ENCODE data around the gene AP1G1. TPM values are rescaled to one million over a fixed set of nuclear protein-coding genes. Genes with fewer than 3 reads are reported as not detected.

AP1G1 gene
- total RNA-seq, 2 experiments from 2014 or later, result 57.9 to 89.7 TPM

- ChIA-PET POLR2A (interaction anchor here (0.7 kb wide), 1 partner anchor 98 kb away, joined by 3 read pairs; no protein-coding TSS in a partner anchor), CTCF (ENCODE audit: unreplicated experiment) (no interaction called here)
- intact Hi-C loops (cut with micrococcal nuclease; ENCODE audit: unreplicated experiment), result no loop called here
- no peak overlapping the region for H3K4me3 ChIP-seq (ENCODE audit: low read depth, low read length, poor library complexity, severe bottlenecking)
- TF ChIP-seq EZH2phosphoT487 (IDR thresholded peaks at IDR 0.05; ENCODE audit: borderline replicate concordance, low read depth, low read length) (no peak), CTCF (conservative IDR thresholded peaks at IDR 0.05; ENCODE audit: low read length) (no peak)
- H3K4me1 ChIP-seq (ENCODE audit: insufficient read depth, low read length, poor library complexity, severe bottlenecking), result peaks cover 9% of the 10 kb centered on the region
- DNase-seq (ENCODE audit: low spot score), result no peak
- H3K4me2 ChIP-seq (ENCODE audit: low read length), result no peak overlapping the region
- peaks cover 86% of the 10 kb centered on the region for H3K36me3 ChIP-seq (ENCODE audit: insufficient read depth, low read length)
- no peak overlapping the region for H2AFZ ChIP-seq (ENCODE audit: low read length)
- H3K9me2 ChIP-seq (ENCODE audit: insufficient read depth, low read length), result no peaks in the 10 kb centered on the region
- no peaks in the 10 kb centered on the region for H4K20me1 ChIP-seq (ENCODE audit: insufficient read depth, low read length)
- H3K27ac ChIP-seq (ENCODE audit: low read depth, low read length, poor library complexity, severe bottlenecking), result no peak overlapping the region
- BruUV-seq (replicated peaks), result no TSS peak
- H3K79me2 ChIP-seq (ENCODE audit: insufficient read depth, low read depth, low read length), result no peaks in the 10 kb centered on the region
- H3K9me3 ChIP-seq (ENCODE audit: low read length), result no peaks in the 10 kb centered on the region
These were observed 37.1 kb downstream of the AP1G1 start for GRCh38 chr16:71771571-71771970.

- DNase-seq (ENCODE audit: low spot score), result no peak
- Histone ChIP-seq H3K4me3 (ENCODE audit: low read depth, low read length, poor library complexity, severe bottlenecking) (no peak overlapping the region), H3K9me3 (ENCODE audit: low read length) (no peaks in the 10 kb centered on the region), H2AFZ (ENCODE audit: low read length) (no peak overlapping the region), H3K4me1 (ENCODE audit: insufficient read depth, low read length, poor library complexity, severe bottlenecking) (no peaks in the 10 kb centered on the region), H4K20me1 (ENCODE audit: insufficient read depth, low read length) (no peaks in the 10 kb centered on the region), H3K36me3 (ENCODE audit: insufficient read depth, low read length) (peaks cover 86% of the 10 kb centered on the region), H3K27ac (ENCODE audit: low read depth, low read length, poor library complexity, severe bottlenecking) (no peak overlapping the region), H3K4me2 (ENCODE audit: low read length) (no peak overlapping the region), H3K9me2 (ENCODE audit: insufficient read depth, low read length) (no peaks in the 10 kb centered on the region), H3K79me2 (ENCODE audit: insufficient read depth, low read depth, low read length) (no peaks in the 10 kb centered on the region)
- no TSS peak for BruUV-seq (replicated peaks)
- ChIA-PET POLR2A (interaction anchor here (0.6 to 0.7 kb wide), 4 partner anchors 16 to 327 kb away, joined by 3 read pairs; no protein-coding TSS in a partner anchor), CTCF (ENCODE audit: unreplicated experiment) (no interaction called here)
- intact Hi-C loops (cut with micrococcal nuclease; ENCODE audit: unreplicated experiment), result no loop called here
- no peak for TF ChIP-seq EZH2phosphoT487 (IDR thresholded peaks at IDR 0.05; ENCODE audit: borderline replicate concordance, low read depth, low read length)
These were observed 39.4 kb downstream of the AP1G1 start for GRCh38 chr16:71769222-71769621.

GRCh38 chr16:71767060-71767900, 41.4 kb downstream of the AP1G1 start:
- Histone ChIP-seq H3K4me1 (ENCODE audit: insufficient read depth, low read length, poor library complexity, severe bottlenecking) (no peaks in the 10 kb centered on the region), H4K20me1 (ENCODE audit: insufficient read depth, low read length) (no peaks in the 10 kb centered on the region), H3K4me2 (ENCODE audit: low read length) (no peak overlapping the region), H2AFZ (ENCODE audit: low read length) (no peak overlapping the region), H3K4me3 (ENCODE audit: low read depth, low read length, poor library complexity, severe bottlenecking) (no peak overlapping the region), H3K79me2 (ENCODE audit: insufficient read depth, low read depth, low read length) (no peaks in the 10 kb centered on the region), H3K9me3 (ENCODE audit: low read length) (no peaks in the 10 kb centered on the region), H3K9me2 (ENCODE audit: insufficient read depth, low read length) (no peaks in the 10 kb centered on the region), H3K36me3 (ENCODE audit: insufficient read depth, low read length) (peaks cover 85% of the 10 kb centered on the region), H3K27ac (ENCODE audit: low read depth, low read length, poor library complexity, severe bottlenecking) (no peak overlapping the region)
- intact Hi-C loops (cut with micrococcal nuclease; ENCODE audit: unreplicated experiment), result no loop called here
- no peak for DNase-seq (ENCODE audit: low spot score)
- TF ChIP-seq EZH2phosphoT487 (IDR thresholded peaks at IDR 0.05; ENCODE audit: borderline replicate concordance, low read depth, low read length) (no peak), CTCF (conservative IDR thresholded peaks at IDR 0.05; ENCODE audit: low read length) (no peak)
- ChIA-PET CTCF (ENCODE audit: unreplicated experiment) (no interaction called here), POLR2A (interaction anchor here (1.5 kb wide), 2 partner anchors 9 to 23 kb away, joined by 3 to 4 read pairs; no protein-coding TSS in a partner anchor)
- BruUV-seq (replicated peaks), result TSS peak; percentile 18

Data from OCI-LY7 (cell line).